SU-DHL-6 (cell line): ENCODE results near the gene MND1.

Experiments
- H2AFZ ChIP-seq: fragments of 200-600 bp; sonication (generic); 2 replicates; pipeline ENCODE4 v1.6.1; 2014; ENCODE audit warnings: low read depth, mild to moderate bottlenecking, moderate library complexity, mixed read lengths, antibody characterized with exemption, low read length; ENCODE audit not compliant: severe bottlenecking
- H3F3A ChIP-seq: fragments of 200-600 bp; shearing (Covaris generic); 2 replicates; pipeline ENCODE4 v1.6.0; 2016; ENCODE audit warnings: antibody characterized with exemption, mild to moderate bottlenecking; ENCODE audit not compliant: insufficient read depth
- H3K27ac ChIP-seq: fragments of 200-600 bp; sonication (generic); 2 replicates; pipeline ENCODE4 v1.5.1; 2016; ENCODE audit warnings: low read depth, mild to moderate bottlenecking, low read length, moderate library complexity, mixed read lengths
- H3K27me3 ChIP-seq: fragments of 200-600 bp; sonication (generic), shearing (Covaris generic); 2 replicates; pipeline ENCODE4 v1.6.0; 2014; ENCODE audit warnings: mild to moderate bottlenecking, low read length
- H3K36me3 ChIP-seq: fragments of 200-600 bp; sonication (generic); 2 replicates; pipeline ENCODE4 v1.6.1; 2014; ENCODE audit warnings: mild to moderate bottlenecking, low read length, mixed read lengths
- H3K4me2 ChIP-seq: fragments of 300-600, 200-600 bp; shearing (Covaris generic), sonication (generic); 2 replicates; pipeline ENCODE4 v1.6.0; 2014; ENCODE audit warnings: low read length, low read depth, mild to moderate bottlenecking; ENCODE audit not compliant: poor library complexity, severe bottlenecking
- H3K4me3 ChIP-seq: fragments of 200-600 bp; sonication (generic); 2 replicates; pipeline ENCODE4 v1.5.1; 2014; ENCODE audit warnings: antibody characterized with exemption, low read length, mild to moderate bottlenecking, mixed read lengths; ENCODE audit not compliant: insufficient read depth, poor library complexity, severe bottlenecking
- H3K79me2 ChIP-seq: fragments of 200-600 bp; sonication (generic); 2 replicates; pipeline ENCODE4 v1.6.1; 2014; ENCODE audit warnings: mild to moderate bottlenecking, low read length, moderate library complexity; ENCODE audit not compliant: insufficient read depth
- H3K9ac ChIP-seq: fragments of 200-600 bp; sonication (generic); 2 replicates; pipeline ENCODE4 v1.7.0; 2014; ENCODE audit warnings: mild to moderate bottlenecking, low read length
- H3K9me2 ChIP-seq: fragments of 200-600 bp; sonication (generic); replicated peaks from 2 replicates; pipeline ENCODE4 v1.6.1; 2014; ENCODE audit warnings: low read length; ENCODE audit not compliant: insufficient read depth
- H3K9me3 ChIP-seq: fragments of 200-600 bp; sonication (generic); 2 replicates; pipeline ENCODE4 v1.6.1; 2014; ENCODE audit warnings: low read length, mixed read lengths; ENCODE audit not compliant: insufficient read depth
- H4K20me1 ChIP-seq: fragments of 200-600 bp; sonication (generic); 2 replicates; pipeline ENCODE4 v1.6.1; 2014; ENCODE audit warnings: low read depth, mild to moderate bottlenecking, antibody characterized with exemption, low read length, moderate library complexity, mixed read lengths
- EZH2phosphoT487 ChIP-seq: fragments of 200-600 bp; sonication (generic), shearing (Covaris generic); conservative IDR thresholded peaks from 2 replicates; pipeline ENCODE4 v1.6.1; 2018; ENCODE audit warnings: mild to moderate bottlenecking, antibody characterized with exemption, low read length, moderate library complexity, mixed read lengths
- TF ChIP-seq, protein P1 (sequence below): fragments of 200-600 bp; sonication (generic); IDR thresholded peaks from one replicate; pipeline ENCODE4 v1.5.1; 2017; ENCODE audit warnings: antibody characterized with exemption, mild to moderate bottlenecking, low read length, moderate library complexity; ENCODE audit not compliant: insufficient read depth, poor library complexity, severe bottlenecking

MND1 gene

DNA sequence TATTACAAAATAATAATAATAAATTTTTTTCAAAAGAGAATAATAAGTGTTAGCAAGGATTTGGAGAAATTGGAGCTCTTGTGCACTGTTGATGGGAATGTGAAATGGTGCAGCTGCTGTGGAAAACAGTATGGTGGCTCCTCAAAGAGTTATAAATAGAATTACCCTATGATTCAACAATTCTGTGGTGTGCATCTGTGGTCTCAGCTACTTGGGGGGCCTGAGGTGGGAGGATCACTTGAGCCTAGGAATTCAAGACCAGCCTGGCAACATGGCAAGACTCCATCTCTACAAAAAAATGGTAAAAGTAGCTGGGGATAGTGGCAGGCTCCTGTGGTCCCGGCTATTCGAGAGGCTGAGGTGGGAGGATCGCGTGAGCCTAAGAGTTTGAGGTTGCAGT is 19.6 kb downstream of the MND1 start:
- Histone ChIP-seq H3K4me2 (no peak overlapping the region), H3K9ac (no peak overlapping the region), H4K20me1 (no peaks in the 10 kb centered on the region), H2AFZ (no peak overlapping the region), H3K27me3 (no peaks in the 10 kb centered on the region), H3K27ac (no peak overlapping the region), H3F3A (no peaks in the 10 kb centered on the region), H3K9me2 (no peaks in the 10 kb centered on the region), H3K79me2 (0 out of 2 replicates have a peak, but pooled peaks cover 5% of the 10 kb centered on the region), H3K4me3 (no peak overlapping the region), H3K9me3 (no peaks in the 10 kb centered on the region), H3K36me3 (peaks cover 46% of the 10 kb centered on the region)
- TF ChIP-seq, protein P1, sequence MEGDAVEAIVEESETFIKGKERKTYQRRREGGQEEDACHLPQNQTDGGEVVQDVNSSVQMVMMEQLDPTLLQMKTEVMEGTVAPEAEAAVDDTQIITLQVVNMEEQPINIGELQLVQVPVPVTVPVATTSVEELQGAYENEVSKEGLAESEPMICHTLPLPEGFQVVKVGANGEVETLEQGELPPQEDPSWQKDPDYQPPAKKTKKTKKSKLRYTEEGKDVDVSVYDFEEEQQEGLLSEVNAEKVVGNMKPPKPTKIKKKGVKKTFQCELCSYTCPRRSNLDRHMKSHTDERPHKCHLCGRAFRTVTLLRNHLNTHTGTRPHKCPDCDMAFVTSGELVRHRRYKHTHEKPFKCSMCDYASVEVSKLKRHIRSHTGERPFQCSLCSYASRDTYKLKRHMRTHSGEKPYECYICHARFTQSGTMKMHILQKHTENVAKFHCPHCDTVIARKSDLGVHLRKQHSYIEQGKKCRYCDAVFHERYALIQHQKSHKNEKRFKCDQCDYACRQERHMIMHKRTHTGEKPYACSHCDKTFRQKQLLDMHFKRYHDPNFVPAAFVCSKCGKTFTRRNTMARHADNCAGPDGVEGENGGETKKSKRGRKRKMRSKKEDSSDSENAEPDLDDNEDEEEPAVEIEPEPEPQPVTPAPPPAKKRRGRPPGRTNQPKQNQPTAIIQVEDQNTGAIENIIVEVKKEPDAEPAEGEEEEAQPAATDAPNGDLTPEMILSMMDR = no peak
- TF ChIP-seq EZH2phosphoT487 = no peak

DNA sequence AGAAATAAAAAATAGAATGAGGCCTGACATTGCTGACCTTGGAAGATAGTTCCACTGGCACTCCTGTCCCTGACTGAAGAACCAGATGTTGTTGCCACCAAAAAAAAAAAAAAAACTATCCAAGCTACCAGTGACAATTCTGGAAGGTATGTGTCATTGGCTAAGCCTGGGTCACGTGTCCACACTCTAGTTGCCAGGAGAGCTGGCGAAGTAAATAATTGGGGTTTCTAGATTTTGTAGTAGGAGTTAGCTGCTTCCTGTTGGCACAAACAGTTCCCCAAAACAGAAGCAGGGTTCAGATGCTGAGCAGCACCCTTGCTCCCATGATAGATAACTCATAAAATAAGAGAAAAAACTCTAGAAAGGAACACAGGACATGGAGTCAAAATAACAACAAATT is 20.5 kb downstream of the MND1 start:
- no peaks in the 10 kb centered on the region for H4K20me1 ChIP-seq
- peaks cover 42% of the 10 kb centered on the region for H3K36me3 ChIP-seq

DNA sequence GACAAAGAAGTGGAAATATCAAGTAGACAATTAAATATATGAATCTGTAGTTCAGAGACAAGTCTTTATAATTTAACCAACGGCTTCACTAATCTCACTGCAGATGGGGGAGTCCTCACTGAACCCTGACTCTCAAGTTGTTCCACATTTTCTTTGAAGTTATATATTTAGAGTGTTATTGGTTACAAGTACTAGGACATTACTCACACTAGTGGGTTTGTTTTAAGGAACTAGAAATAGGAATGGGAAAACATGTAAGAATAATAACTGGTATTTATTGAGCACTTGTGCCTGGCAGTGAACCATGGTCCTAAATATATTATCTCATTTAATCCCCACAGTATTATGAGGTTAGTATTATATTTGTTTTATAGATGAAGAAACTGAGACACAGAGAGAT is 22.0 kb downstream of the MND1 start:
- no peaks in the 10 kb centered on the region for H3K27me3 ChIP-seq
- H3K79me2 ChIP-seq = no peaks in the 10 kb centered on the region
- no peaks in the 10 kb centered on the region for H3K9me3 ChIP-seq
- H4K20me1 ChIP-seq = no peaks in the 10 kb centered on the region
- TF ChIP-seq, protein P1 = no peak
- no peak for TF ChIP-seq EZH2phosphoT487
- no peak overlapping the region for H2AFZ ChIP-seq
- no peak overlapping the region for H3K4me2 ChIP-seq
- no peaks in the 10 kb centered on the region for H3K9me2 ChIP-seq
- no peaks in the 10 kb centered on the region for H3F3A ChIP-seq
- no peak overlapping the region for H3K4me3 ChIP-seq
- H3K9ac ChIP-seq = no peak overlapping the region
- H3K27ac ChIP-seq = no peak overlapping the region
- H3K36me3 ChIP-seq = peaks cover 49% of the 10 kb centered on the region

More for the DNA sequence above, 20.5 kb downstream of the MND1 start:
- 0 out of 2 replicates have a peak, but pooled peaks cover 2% of the 10 kb centered on the region for H3K79me2 ChIP-seq
- H3K9ac ChIP-seq = no peak overlapping the region
- no peaks in the 10 kb centered on the region for H3K27me3 ChIP-seq
- H2AFZ ChIP-seq = no peak overlapping the region
- no peaks in the 10 kb centered on the region for H3K9me3 ChIP-seq
- H3K9me2 ChIP-seq = no peaks in the 10 kb centered on the region
- H3F3A ChIP-seq = no peaks in the 10 kb centered on the region
- H3K4me3 ChIP-seq = no peak overlapping the region
- no peak overlapping the region for H3K4me2 ChIP-seq
- no peak overlapping the region for H3K27ac ChIP-seq
- TF ChIP-seq EZH2phosphoT487 = no peak
- TF ChIP-seq, protein P1 = no peak

DNA sequence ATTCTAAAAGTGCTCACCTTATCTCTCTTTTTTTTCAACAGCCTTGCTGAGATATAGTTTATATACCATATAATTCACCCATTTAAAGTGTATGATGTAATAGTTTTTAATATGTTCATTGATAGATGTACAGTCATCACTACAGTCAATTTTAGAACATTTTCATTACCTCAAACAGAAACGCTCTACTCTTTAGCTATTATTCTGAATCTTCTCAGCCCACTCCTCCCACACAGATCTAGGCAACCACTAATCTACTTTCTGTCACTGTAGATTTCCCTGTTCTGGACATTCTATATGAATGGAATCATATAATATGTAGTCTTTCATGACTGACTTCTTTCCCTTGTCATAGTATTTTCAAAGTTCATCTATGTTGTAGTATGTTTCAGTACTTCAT is 22.6 kb downstream of the MND1 start:
- Histone ChIP-seq H3K27me3 (no peaks in the 10 kb centered on the region), H3K36me3 (peaks cover 55% of the 10 kb centered on the region), H3K27ac (no peak overlapping the region), H3F3A (no peaks in the 10 kb centered on the region), H3K79me2 (no peaks in the 10 kb centered on the region), H2AFZ (no peak overlapping the region), H3K4me2 (no peak overlapping the region), H3K4me3 (no peak overlapping the region), H3K9me3 (no peaks in the 10 kb centered on the region), H3K9ac (no peak overlapping the region), H3K9me2 (no peaks in the 10 kb centered on the region), H4K20me1 (no peaks in the 10 kb centered on the region)
- TF ChIP-seq, protein P1 = no peak
- no peak for TF ChIP-seq EZH2phosphoT487
